Activated CD8-positive, alpha-beta memory T cell treated with anti-CD3 and anti-CD28 coated beads, Interleukin-2, amount 10 ng/mL, durations not matched to agents 7 days and 5 days (primary cell): ENCODE measurements around the gene CA5A. TPM values are rescaled to one million over a fixed set of nuclear protein-coding genes. Genes with fewer than 3 reads are reported as not detected.

Experiments
- ATAC-seq: fragments of 150-1000 bp; cut with Tn5 transposase; one replicate; pipeline ENCODE4 v1.10.0; 2021; ENCODE audit warnings: moderate library complexity
- CTCF ChIA-PET: fragments of 350-600 bp; sonication (Branson Sonifier 250); formaldehyde crosslinking; loops from one replicate; lab custom pipeline; 2021; ENCODE audit warnings: antibody characterized with exemption; lab: Charles Lee
- DNase-seq: peaks from one replicate; pipeline ENCODE4 v3.0.0-alpha.2; 2020
- H3K27ac Mint-ChIP-seq: one replicate; pipeline ENCODE4 v1.8.0; 2021; ENCODE audit warnings: mild to moderate bottlenecking, mixed read lengths
- H3K27me3 Mint-ChIP-seq: one replicate; pipeline ENCODE4 v1.8.0; 2021; ENCODE audit warnings: mixed read lengths
- H3K36me3 Mint-ChIP-seq: one replicate; pipeline ENCODE4 v1.8.0; 2021; ENCODE audit warnings: mild to moderate bottlenecking, mixed read lengths
- H3K4me1 Mint-ChIP-seq: one replicate; pipeline ENCODE4 v1.8.0; 2021; ENCODE audit warnings: mixed read lengths
- H3K4me3 Mint-ChIP-seq: one replicate; pipeline ENCODE4 v1.8.0; 2021; ENCODE audit warnings: mild to moderate bottlenecking, moderate library complexity, mixed read lengths
- H3K9me3 Mint-ChIP-seq: one replicate; pipeline ENCODE4 v1.8.0; 2022; ENCODE audit warnings: low read depth, mixed read lengths
- total RNA-seq, 2 experiments: library from RNA; stranded (reverse); gene quantifications; one replicate each; pipeline ENCODE4 v1.2.3, GENCODE V29; 2021

Gene CA5A
- total RNA-seq, 2 experiments from 2014 or later: not detected

DNA sequence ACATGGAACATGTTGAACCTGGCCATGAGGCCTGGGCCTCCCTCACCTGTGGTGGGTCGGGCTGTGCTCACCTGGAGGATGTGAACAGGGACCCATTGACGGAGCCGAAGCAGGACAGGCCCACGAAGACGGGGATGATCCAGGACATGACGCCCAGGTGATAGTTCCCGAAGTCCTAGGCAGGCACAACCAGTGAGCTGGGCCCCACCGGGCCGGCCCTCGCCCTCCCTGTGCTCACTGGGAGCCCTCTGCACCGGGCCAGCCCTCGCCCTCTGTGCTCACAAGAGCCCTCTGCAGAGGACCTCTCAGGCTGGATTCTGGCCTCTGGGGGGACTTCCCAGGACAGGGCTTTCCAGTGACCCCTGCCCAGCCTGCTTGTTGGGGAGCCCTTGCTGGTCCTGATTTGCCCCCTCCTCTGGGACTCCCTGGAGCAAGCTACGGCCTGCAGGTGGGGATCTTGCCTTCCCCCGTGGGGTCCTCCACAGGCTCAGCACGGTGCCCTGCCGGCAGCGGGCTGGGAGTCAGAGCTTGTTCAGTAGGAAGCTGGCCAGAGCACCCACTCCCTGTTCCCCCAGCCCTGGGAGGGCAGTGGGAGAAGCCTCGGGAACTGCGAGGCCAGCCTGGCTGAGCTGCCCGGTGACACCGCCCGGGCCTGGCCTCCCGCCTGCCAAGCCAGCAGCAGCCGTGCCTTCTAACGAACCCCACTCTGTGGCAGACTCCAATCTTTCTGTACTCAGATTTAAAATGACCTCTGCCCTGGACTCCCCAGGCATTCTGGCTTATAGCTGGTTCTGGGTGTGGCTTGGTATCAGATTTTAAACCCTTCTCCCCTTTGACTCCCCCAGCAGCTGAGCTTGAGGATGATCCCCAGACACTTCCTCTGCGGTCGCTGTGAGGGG, 97.4 kb downstream of the CA5A start:
- CTCF ChIA-PET: interaction anchor here (1.0 to 5.2 kb wide), 5 partner anchors 11 to 59 kb away, joined by 3 to 26 read pairs (median 4); no protein-coding TSS in a partner anchor
- Mint-ChIP-seq H3K4me3 (no peak overlapping the region), H3K27me3 (no peaks in the 10 kb centered on the region), H3K9me3 (no peaks in the 10 kb centered on the region), H3K36me3 (peaks cover 21% of the 10 kb centered on the region), H3K27ac (no peak overlapping the region), H3K4me1 (peaks cover 1% of the 10 kb centered on the region)
- ATAC-seq (no peak), DNase-seq (no peak)

Other genes with a start within 250 kb of the CA5A start
- gene KLHDC4, start 170.5 kb downstream of the CA5A start, total RNA-seq: 100 to 1,000 TPM in 1 of 2 experiments, 10 to 100 TPM in 1; 86.0 to 114 TPM
- gene SLC7A5, start 67.0 kb downstream of the CA5A start, total RNA-seq: 100 to 1,000 TPM; 114 to 220 TPM
- 10 to 100 TPM; 36.1 to 48.7 TPM for gene BANP, start 14.9 kb upstream of the CA5A start, total RNA-seq